ENCODE measurements around the gene UBE2D2.
"Not testable (repeated sequence)": the region's sequence is repeated elsewhere in the genome, so short reads cannot be mapped to it uniquely, and the experiment has no call there.

UBE2D2 gene

DNA sequence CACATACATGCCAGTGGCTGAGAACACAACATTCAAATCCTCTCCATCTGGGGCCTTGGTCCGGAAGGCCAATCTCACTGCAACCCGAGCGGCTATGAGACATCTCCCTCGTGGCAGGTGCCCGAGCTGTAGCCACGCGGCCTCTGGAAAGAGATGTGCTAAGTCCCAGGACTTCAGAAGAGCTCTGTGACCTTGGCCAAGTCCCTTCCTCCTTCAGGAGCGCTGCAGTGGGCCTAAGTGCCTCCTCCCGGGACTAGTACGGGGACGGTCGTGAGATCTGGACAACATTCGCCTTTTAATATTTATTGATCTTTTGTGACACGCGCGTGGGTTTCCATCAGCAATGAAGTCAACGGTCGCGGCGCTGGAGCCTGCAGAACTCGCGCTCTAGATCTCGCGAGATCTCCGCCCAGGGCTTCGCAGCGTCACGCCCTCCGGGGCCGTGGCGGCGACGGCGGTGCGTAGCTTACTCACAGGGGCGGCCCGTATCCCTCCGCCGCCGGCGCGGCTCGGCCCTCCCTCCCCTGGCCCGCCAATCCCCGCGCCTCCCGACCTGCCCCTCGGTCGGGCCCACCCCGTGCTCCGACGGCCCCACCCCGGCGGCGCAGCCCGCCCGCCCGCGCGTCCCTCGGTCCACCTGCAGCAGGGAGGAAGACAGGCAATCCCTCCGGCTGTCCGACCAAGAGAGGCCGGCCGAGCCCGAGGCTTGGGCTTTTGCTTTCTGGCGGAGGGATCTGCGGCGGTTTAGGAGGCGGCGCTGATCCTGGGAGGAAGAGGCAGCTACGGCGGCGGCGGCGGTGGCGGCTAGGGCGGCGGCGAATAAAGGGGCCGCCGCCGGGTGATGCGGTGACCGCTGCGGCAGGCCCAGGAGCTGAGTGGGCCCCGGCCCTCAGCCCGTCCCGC is at the start of gene UBE2D2:
UBE2D2 (plus strand) TSS at position 588 of the 903 bp plus-strand sequence. CDS start 453 bp downstream, outside the sequence.
- peaks cover 8% of the 10 kb centered on the region for H3K36me3 ChIP-seq (replicated peaks; ENCODE audit: low read depth, low read length)
- TF ChIP-seq, protein P1, sequence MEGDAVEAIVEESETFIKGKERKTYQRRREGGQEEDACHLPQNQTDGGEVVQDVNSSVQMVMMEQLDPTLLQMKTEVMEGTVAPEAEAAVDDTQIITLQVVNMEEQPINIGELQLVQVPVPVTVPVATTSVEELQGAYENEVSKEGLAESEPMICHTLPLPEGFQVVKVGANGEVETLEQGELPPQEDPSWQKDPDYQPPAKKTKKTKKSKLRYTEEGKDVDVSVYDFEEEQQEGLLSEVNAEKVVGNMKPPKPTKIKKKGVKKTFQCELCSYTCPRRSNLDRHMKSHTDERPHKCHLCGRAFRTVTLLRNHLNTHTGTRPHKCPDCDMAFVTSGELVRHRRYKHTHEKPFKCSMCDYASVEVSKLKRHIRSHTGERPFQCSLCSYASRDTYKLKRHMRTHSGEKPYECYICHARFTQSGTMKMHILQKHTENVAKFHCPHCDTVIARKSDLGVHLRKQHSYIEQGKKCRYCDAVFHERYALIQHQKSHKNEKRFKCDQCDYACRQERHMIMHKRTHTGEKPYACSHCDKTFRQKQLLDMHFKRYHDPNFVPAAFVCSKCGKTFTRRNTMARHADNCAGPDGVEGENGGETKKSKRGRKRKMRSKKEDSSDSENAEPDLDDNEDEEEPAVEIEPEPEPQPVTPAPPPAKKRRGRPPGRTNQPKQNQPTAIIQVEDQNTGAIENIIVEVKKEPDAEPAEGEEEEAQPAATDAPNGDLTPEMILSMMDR (IDR thresholded peaks at IDR 0.05; ENCODE audit: low read depth, low read length): no peak
- no peak for TF ChIP-seq EZH2phosphoT487 (IDR thresholded peaks at IDR 0.05; ENCODE audit: low read depth)
- peak within 1 kb of the TSS; percentile 72; the same call in 1 of the 2 replicates for H2AFZ ChIP-seq (ENCODE audit: low read depth, low read length)
- no peaks in the 10 kb centered on the region for H3K27me3 ChIP-seq (ENCODE audit: low read depth, low read length)
- H3K79me2 ChIP-seq (ENCODE audit: low read length): peaks cover 47% of the 10 kb centered on the region
- H3K9me3 ChIP-seq (ENCODE audit: insufficient read depth, low read length): no peaks in the 10 kb centered on the region
- peaks cover 28% of the 10 kb centered on the region for H3K4me1 ChIP-seq (ENCODE audit: low read length)
- H3K4me2 ChIP-seq (ENCODE audit: low read length): peak within 1 kb of the TSS; percentile 98
- peak within 1 kb of the TSS; percentile 91 for H3K4me3 ChIP-seq (ENCODE audit: low read length)
- H3K9ac ChIP-seq (ENCODE audit: low read length): peak within 1 kb of the TSS; percentile 92
- peak within 1 kb of the TSS; percentile 71 for H3K27ac ChIP-seq (ENCODE audit: low read length)
- peaks cover 26% of the 10 kb centered on the region for H4K20me1 ChIP-seq (ENCODE audit: insufficient read depth, low read length)

DNA sequence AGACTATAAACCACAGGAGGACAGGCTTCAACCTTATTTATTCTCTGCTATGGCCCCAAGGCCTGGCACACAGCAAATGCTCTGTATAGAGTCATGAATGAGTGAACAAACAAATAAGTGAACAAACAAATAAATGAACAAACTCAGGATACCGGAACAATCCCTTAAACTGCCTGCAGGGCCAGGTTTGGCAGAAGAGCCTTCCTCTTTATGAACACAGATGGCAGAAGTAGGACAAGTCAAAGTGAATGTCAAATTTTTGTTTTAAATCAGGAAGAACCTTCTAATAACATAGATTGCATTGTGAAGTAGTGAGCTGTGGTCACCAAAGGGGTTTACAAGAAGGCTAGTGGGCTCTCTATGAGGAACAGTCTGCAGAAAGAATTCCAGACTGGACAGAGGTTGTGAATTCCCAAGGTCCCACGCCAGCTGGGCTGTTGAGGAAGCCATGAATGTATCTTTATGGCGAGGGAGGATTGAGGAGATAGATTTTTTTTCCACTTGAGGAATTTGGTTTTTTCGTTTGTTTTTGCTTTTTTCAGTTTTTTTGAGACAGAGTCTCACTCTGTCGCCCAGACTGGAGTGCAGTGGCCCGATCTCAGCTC is 48.3 kb upstream of the UBE2D2 start:
- Histone ChIP-seq H3K27ac (ENCODE audit: low read length) (no peak overlapping the region), H3K36me3 (replicated peaks; ENCODE audit: low read depth, low read length) (no peaks in the 10 kb centered on the region), H3K4me2 (ENCODE audit: low read length) (peak overlapping the region; percentile 21; the same call in 1 of the 2 replicates)

DNA sequence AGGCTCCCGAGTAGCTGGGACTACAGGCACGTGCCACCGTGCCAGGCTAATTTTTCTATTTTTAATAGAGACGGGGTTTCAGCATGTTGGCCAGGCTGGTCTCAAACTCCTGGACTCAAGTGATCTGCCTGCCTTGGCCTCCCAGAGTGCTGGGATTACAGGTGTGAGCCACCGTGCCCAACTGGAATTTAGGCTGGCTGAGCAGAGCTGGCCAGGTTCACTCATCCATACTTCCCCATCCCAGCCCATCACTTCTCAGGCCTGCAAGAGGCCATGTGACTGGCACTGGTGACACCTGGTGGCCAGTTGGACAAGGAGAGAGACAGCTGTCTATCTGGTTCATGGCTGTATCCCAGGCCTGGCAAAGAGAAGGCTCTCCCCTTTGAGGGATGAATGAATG is 47.7 kb upstream of the UBE2D2 start:
- TF ChIP-seq, protein P1 (IDR thresholded peaks at IDR 0.05; ENCODE audit: low read depth, low read length): peak; percentile 74
- H3K9ac ChIP-seq (ENCODE audit: low read length); H3K27ac ChIP-seq (ENCODE audit: low read length); H3K9me3 ChIP-seq (ENCODE audit: insufficient read depth, low read length); H3K36me3 ChIP-seq (replicated peaks; ENCODE audit: low read depth, low read length); H3K79me2 ChIP-seq (ENCODE audit: low read length); H3K4me3 ChIP-seq (ENCODE audit: low read length); H3K27me3 ChIP-seq (ENCODE audit: low read depth, low read length); H4K20me1 ChIP-seq (ENCODE audit: insufficient read depth, low read length): not testable (repeated sequence)
- Histone ChIP-seq H3K4me1 (ENCODE audit: low read length) (peaks cover 29% of the 10 kb centered on the region), H2AFZ (ENCODE audit: low read depth, low read length) (peak overlapping the region; percentile 53; the same call in 1 of the 2 replicates), H3K4me2 (ENCODE audit: low read length) (peak overlapping the region; percentile 21; the same call in 1 of the 2 replicates)

More for the DNA sequence above, 48.3 kb upstream of the UBE2D2 start:
- no peak for TF ChIP-seq EZH2phosphoT487 (IDR thresholded peaks at IDR 0.05; ENCODE audit: low read depth)
- TF ChIP-seq, protein P1 (IDR thresholded peaks at IDR 0.05; ENCODE audit: low read depth, low read length): no peak
- Histone ChIP-seq H3K9ac (ENCODE audit: low read length) (no peak overlapping the region), H3K4me1 (ENCODE audit: low read length) (peaks cover 27% of the 10 kb centered on the region), H3K79me2 (ENCODE audit: low read length) (no peaks in the 10 kb centered on the region), H2AFZ (ENCODE audit: low read depth, low read length) (no peak overlapping the region), H4K20me1 (ENCODE audit: insufficient read depth, low read length) (no peaks in the 10 kb centered on the region), H3K4me3 (ENCODE audit: low read length) (no peak overlapping the region), H3K9me3 (ENCODE audit: insufficient read depth, low read length) (no peaks in the 10 kb centered on the region), H3K27me3 (ENCODE audit: low read depth, low read length) (no peaks in the 10 kb centered on the region)

DNA sequence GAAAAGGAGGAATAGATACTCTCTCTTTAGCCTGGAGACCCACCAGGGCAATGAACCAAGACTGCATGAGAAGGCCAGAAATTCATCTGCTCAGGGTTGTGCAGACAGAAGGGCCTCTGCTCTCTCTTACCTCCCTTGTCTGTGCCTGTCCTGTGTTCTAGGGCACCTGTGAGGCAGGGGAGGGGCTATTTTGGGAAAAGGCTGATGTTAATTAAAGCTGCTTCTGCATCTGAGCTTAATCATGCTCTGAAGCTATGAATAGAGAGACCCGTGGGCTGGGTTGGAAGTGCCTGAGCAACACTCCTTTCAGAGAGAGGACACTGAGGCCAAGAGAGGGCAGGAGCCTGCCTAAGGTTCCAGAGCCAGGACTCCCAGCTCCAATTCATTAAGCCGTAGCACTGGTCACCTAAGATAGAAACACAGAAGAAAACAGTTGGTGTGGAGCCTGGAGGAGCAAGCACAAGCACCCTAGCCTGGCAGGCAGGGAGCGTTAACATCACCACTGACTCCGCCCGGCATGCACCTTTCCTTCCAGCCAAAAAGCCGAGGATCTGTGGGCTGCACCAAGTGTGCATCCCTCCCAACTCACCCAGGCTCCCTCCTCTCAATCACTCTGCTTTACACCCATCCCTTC is 47.2 kb upstream of the UBE2D2 start:
- no peak overlapping the region for H3K4me3 ChIP-seq (ENCODE audit: low read length)
- peak overlapping the region; percentile 53; the same call in 1 of the 2 replicates for H2AFZ ChIP-seq (ENCODE audit: low read depth, low read length)
- no peak overlapping the region for H3K4me2 ChIP-seq (ENCODE audit: low read length)
- no peaks in the 10 kb centered on the region for H3K9me3 ChIP-seq (ENCODE audit: insufficient read depth, low read length)
- H3K9ac ChIP-seq (ENCODE audit: low read length): no peak overlapping the region
- H3K79me2 ChIP-seq (ENCODE audit: low read length): no peaks in the 10 kb centered on the region
- TF ChIP-seq, protein P1 (IDR thresholded peaks at IDR 0.05; ENCODE audit: low read depth, low read length): no peak
- no peak for TF ChIP-seq EZH2phosphoT487 (IDR thresholded peaks at IDR 0.05; ENCODE audit: low read depth)
- H3K27me3 ChIP-seq (ENCODE audit: low read depth, low read length): no peaks in the 10 kb centered on the region
- no peaks in the 10 kb centered on the region for H4K20me1 ChIP-seq (ENCODE audit: insufficient read depth, low read length)
- H3K36me3 ChIP-seq (replicated peaks; ENCODE audit: low read depth, low read length): no peaks in the 10 kb centered on the region
- H3K4me1 ChIP-seq (ENCODE audit: low read length): peaks cover 35% of the 10 kb centered on the region
- H3K27ac ChIP-seq (ENCODE audit: low read length): no peak overlapping the region

Measured in OCI-LY3 (cell line).